Loucy (cell line): ENCODE measurements around the gene PUM1.

Experiments used
- H2AFZ ChIP-seq: fragments of 200-600 bp; sonication (generic); 2 replicates; pipeline ENCODE4 v1.6.0; 2016; ENCODE audit warnings: antibody characterized with exemption, mild to moderate bottlenecking, low read length, moderate library complexity
- H3F3A ChIP-seq: fragments of 200-600 bp; 2 replicates; pipeline ENCODE4 v1.6.0; 2016; ENCODE audit warnings: antibody characterized with exemption, low read depth, mild to moderate bottlenecking
- H3K27me3 ChIP-seq: fragments of 200-600 bp; sonication (generic); 2 replicates; pipeline ENCODE4 v1.6.1; 2014; ENCODE audit warnings: low read length, mild to moderate bottlenecking; ENCODE audit not compliant: insufficient read depth, poor library complexity, severe bottlenecking
- H3K36me3 ChIP-seq: fragments of 200-600 bp; sonication (generic); 2 replicates; pipeline ENCODE4 v1.6.1; 2016; ENCODE audit warnings: low read length; ENCODE audit not compliant: insufficient read depth
- H3K4me1 ChIP-seq: fragments of 200-600 bp; sonication (generic); 2 replicates; pipeline ENCODE4 v1.5.1; 2014; ENCODE audit warnings: low read length, mild to moderate bottlenecking; ENCODE audit not compliant: insufficient read depth, poor library complexity, severe bottlenecking
- H3K4me2 ChIP-seq: fragments of 200-600 bp; sonication (generic); 2 replicates; pipeline ENCODE4 v1.6.0; 2014; ENCODE audit warnings: antibody characterized with exemption, low read length, low read depth, mild to moderate bottlenecking; ENCODE audit not compliant: poor library complexity, severe bottlenecking
- H3K4me3 ChIP-seq: fragments of 200-600 bp; sonication (generic); 2 replicates; pipeline ENCODE4 v1.5.1; 2014; ENCODE audit warnings: low read length, mild to moderate bottlenecking, mixed read lengths; ENCODE audit not compliant: poor library complexity, severe bottlenecking
- H3K79me2 ChIP-seq: fragments of 200-600 bp; sonication (generic); 2 replicates; pipeline ENCODE4 v1.6.1; 2014; ENCODE audit warnings: low read length; ENCODE audit not compliant: insufficient read depth
- H3K9ac ChIP-seq: fragments of 200-600 bp; sonication (generic); 2 replicates; pipeline ENCODE4 v1.6.0; 2014; ENCODE audit warnings: mild to moderate bottlenecking, low read depth, low read length, moderate library complexity; ENCODE audit not compliant: poor library complexity, severe bottlenecking
- H3K9me2 ChIP-seq: fragments of 200-600 bp; sonication (generic); replicated peaks from 2 replicates; pipeline ENCODE4 v1.6.1; 2016; ENCODE audit warnings: low read depth, low read length, mixed read lengths
- H3K9me3 ChIP-seq: fragments of 200-600 bp; sonication (generic); 2 replicates; pipeline ENCODE4 v1.6.1; 2014; ENCODE audit warnings: mild to moderate bottlenecking, antibody characterized with exemption, low read length, low read depth; ENCODE audit not compliant: insufficient read depth
- H4K20me1 ChIP-seq: fragments of 200-600 bp; sonication (generic); 2 replicates; pipeline ENCODE4 v1.6.0; 2014; ENCODE audit warnings: antibody characterized with exemption, low read length, mild to moderate bottlenecking; ENCODE audit not compliant: insufficient read depth, poor library complexity, severe bottlenecking
- CTCF ChIP-seq: fragments of 200-600 bp; sonication (generic); conservative IDR thresholded peaks from 2 replicates; pipeline ENCODE4 v1.5.1; 2014; ENCODE audit warnings: mild to moderate bottlenecking, antibody characterized with exemption, low read length
- EZH2phosphoT487 ChIP-seq: fragments of 200-600 bp; IDR thresholded peaks from 2 replicates; pipeline ENCODE4 v1.6.1; 2018; ENCODE audit warnings: antibody characterized with exemption, mild to moderate bottlenecking, moderate library complexity, borderline replicate concordance

Gene PUM1

GRCh38 chr1:30986755-30987154, 78.8 kb downstream of the PUM1 start:
- Histone ChIP-seq H3K4me2 (no peak overlapping the region), H3K4me3 (no peak overlapping the region), H2AFZ (no peak overlapping the region), H3K9ac (no peak overlapping the region), H4K20me1 (peaks cover 96% of the 10 kb centered on the region), H3K27me3 (no peaks in the 10 kb centered on the region), H3K4me1 (no peaks in the 10 kb centered on the region), H3K79me2 (peaks cover 97% of the 10 kb centered on the region), H3K36me3 (peaks cover 91% of the 10 kb centered on the region; the same call in 1 of the 2 replicates), H3F3A (no peaks in the 10 kb centered on the region; the same call in 1 of the 2 replicates), H3K9me3 (no peaks in the 10 kb centered on the region), H3K9me2 (no peaks in the 10 kb centered on the region)
- TF ChIP-seq EZH2phosphoT487 (no peak), CTCF (no peak)

- no peak for TF ChIP-seq EZH2phosphoT487
- no peak for TF ChIP-seq CTCF
- Histone ChIP-seq H3K79me2 (peaks cover 85% of the 10 kb centered on the region), H3K4me1 (no peaks in the 10 kb centered on the region), H4K20me1 (peaks cover 92% of the 10 kb centered on the region), H3K27me3 (no peaks in the 10 kb centered on the region), H3F3A (no peaks in the 10 kb centered on the region), H3K4me3 (no peak overlapping the region), H3K9me3 (no peaks in the 10 kb centered on the region), H3K9ac (no peak overlapping the region), H2AFZ (no peak overlapping the region), H3K36me3 (peaks cover 90% of the 10 kb centered on the region), H3K9me2 (no peaks in the 10 kb centered on the region), H3K4me2 (no peak overlapping the region)
These were observed 80.5 kb downstream of the PUM1 start for GRCh38 chr1:30984991-30985503.

- Histone ChIP-seq H3K27me3 (no peaks in the 10 kb centered on the region), H3F3A (no peaks in the 10 kb centered on the region), H2AFZ (no peak overlapping the region), H3K36me3 (peaks cover 90% of the 10 kb centered on the region), H3K4me2 (no peak overlapping the region), H3K4me3 (no peak overlapping the region), H3K9me3 (no peaks in the 10 kb centered on the region), H3K9ac (no peak overlapping the region), H4K20me1 (peaks cover 84% of the 10 kb centered on the region), H3K4me1 (no peaks in the 10 kb centered on the region), H3K9me2 (no peaks in the 10 kb centered on the region), H3K79me2 (peaks cover 85% of the 10 kb centered on the region)
- TF ChIP-seq EZH2phosphoT487 (no peak), CTCF (no peak)
These were observed 81.2 kb downstream of the PUM1 start for GRCh38 chr1:30984165-30984889.
